Stimulated activated effector memory CD8-positive, alpha-beta T cell treated with anti-CD3 and anti-CD28 coated beads, Interleukin-12 subunit alpha, Interleukin-12 subunit beta, amount 100 ng/mL, for 72 hours (primary cell): ENCODE results near the gene STX4.

Source experiments
- ATAC-seq: fragments of 150-1000 bp; cut with Tn5 transposase; 2 replicates; pipeline ENCODE4 v1.10.0; 2021
- DNase-seq, 2 donors: peaks; one replicate each; pipeline ENCODE4 v3.0.0; 2021 to 2022; ENCODE audit warnings: low spot score in 2 of 2
- H3K27ac Mint-ChIP-seq: one replicate; pipeline ENCODE4 v1.8.0; 2022; ENCODE audit warnings: mild to moderate bottlenecking, mixed read lengths
- H3K36me3 Mint-ChIP-seq: one replicate; pipeline ENCODE4 v1.8.0; 2022; ENCODE audit warnings: mild to moderate bottlenecking, mixed read lengths
- H3K4me1 Mint-ChIP-seq: one replicate; pipeline ENCODE4 v1.8.0; 2022; ENCODE audit warnings: mixed read lengths
- H3K4me3 Mint-ChIP-seq: one replicate; pipeline ENCODE4 v1.8.0; 2022; ENCODE audit warnings: mild to moderate bottlenecking, mixed read lengths
- H3K9me3 Mint-ChIP-seq: one replicate; pipeline ENCODE4 v1.8.0; 2022; ENCODE audit warnings: mixed read lengths

The STX4 gene

DNA sequence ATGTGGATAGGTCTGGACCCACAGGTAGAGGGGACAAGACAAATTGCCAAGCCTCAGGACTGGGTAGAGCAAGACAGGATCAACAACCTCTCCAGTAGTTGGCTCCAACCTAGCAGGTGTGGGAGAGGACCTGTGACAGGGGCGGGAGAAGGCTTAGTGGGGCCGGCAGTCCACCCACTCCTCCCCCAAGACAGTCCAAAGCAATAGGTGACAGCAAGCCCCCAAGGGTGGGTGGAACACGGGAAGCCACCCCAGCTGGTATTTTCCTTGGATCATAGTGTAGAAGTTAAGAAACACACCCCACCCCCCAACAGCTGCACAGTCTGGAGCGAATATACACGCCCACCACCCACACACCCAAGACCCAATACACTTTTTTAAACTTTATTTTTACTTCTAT, 4.1 kb upstream of the STX4 start:
- Mint-ChIP-seq H3K9me3 (no peaks in the 10 kb centered on the region), H3K36me3 (peaks cover 19% of the 10 kb centered on the region), H3K4me3 (no peak overlapping the region), H3K27ac (no peak overlapping the region), H3K4me1 (peaks cover 8% of the 10 kb centered on the region)
- DNase-seq (no peak), ATAC-seq (no peak)

DNA sequence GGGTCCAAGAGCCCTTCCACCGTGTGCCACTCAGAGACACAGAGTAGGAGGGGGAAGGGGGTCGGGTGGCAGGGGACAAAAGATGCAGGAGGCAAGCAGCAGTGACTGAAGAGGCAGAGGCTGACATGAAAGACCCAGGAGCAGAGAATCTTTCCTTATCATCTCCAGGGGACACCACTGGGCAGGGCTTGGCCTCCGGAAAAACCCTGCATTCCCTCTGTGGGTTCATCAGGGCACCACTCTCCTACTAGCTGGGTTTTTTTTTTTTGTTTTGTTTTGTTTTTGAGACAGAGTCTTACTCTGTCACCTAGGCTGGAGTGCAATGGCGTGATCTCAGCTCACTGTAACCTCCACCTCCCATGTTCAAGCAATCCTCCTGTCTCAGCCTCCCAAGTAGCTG, 2.1 kb upstream of the STX4 start:
- Mint-ChIP-seq H3K27ac (peak overlapping the region; percentile 95), H3K36me3 (peaks cover 38% of the 10 kb centered on the region), H3K4me3 (no peak overlapping the region), H3K9me3 (no peaks in the 10 kb centered on the region), H3K4me1 (peaks cover 18% of the 10 kb centered on the region)
- no peak for DNase-seq
- ATAC-seq: no peak

DNA sequence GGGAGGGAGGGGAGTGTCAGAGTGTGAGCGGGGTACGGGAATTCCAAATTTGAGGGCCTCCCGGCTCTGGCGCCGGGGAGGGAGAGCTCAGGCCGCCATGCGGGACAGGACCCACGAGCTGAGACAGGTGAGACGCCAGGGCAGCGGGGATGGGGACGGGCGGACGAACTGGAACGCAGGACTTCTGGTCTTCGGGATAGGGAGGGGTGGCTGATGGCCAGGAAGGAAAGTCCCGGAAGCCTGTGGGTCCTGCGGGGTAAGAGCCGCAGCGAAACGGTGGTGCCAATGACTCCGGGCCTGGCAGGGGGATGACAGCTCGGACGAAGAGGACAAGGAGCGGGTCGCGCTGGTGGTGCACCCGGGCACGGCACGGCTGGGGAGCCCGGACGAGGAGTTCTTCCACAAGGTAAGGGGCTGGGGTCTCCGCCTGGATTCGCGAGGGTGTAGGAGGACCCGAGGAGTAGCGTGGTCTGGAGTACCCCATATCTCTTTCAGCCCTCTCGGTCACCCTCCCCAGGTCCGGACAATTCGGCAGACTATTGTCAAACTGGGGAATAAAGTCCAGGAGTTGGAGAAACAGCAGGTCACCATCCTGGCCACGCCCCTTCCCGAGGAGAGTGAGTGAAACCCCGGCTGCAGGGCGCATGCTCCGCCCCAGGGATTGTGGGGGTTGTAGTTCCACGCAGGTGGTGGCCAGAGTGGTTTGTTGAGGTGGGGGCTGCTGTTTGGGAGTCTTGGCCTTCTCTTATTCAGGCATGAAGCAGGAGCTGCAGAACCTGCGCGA, 543 bp downstream of the STX4 start:
- no peaks in the 10 kb centered on the region for H3K9me3 Mint-ChIP-seq
- ATAC-seq (peak; percentile 54), DNase-seq (peak; percentile 75 to 94)
- H3K36me3 Mint-ChIP-seq: peaks cover 63% of the 10 kb centered on the region
- H3K4me1 Mint-ChIP-seq: peaks cover 24% of the 10 kb centered on the region
- peak overlapping the region; percentile 95 for H3K27ac Mint-ChIP-seq
- H3K4me3 Mint-ChIP-seq: peak overlapping the region; percentile 98

DNA sequence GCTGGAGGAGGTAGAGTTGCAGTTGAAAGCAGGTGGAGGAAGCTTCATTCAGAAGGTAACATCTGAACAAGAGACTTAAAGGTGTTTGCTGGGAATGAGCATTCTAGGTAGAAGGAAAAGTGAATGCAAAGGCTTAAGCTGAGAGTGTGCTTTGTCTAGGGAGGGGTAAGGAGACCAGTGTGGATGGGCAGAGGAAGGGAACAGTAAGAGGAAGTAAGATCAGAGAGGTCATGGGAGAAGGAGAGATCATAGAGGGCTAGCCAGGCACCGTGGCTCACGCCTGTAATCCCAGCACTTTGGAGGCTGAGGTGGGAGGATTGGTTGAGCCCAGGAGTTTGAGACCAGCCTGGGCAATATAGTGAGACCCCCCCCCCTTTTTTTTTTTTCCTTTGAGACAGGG, 3.3 kb downstream of the STX4 start:
- Mint-ChIP-seq H3K27ac (peak overlapping the region; percentile 44), H3K36me3 (peaks cover 90% of the 10 kb centered on the region), H3K4me3 (no peak overlapping the region), H3K9me3 (no peaks in the 10 kb centered on the region), H3K4me1 (peaks cover 24% of the 10 kb centered on the region)
- ATAC-seq (no peak), DNase-seq (no peak)

DNA sequence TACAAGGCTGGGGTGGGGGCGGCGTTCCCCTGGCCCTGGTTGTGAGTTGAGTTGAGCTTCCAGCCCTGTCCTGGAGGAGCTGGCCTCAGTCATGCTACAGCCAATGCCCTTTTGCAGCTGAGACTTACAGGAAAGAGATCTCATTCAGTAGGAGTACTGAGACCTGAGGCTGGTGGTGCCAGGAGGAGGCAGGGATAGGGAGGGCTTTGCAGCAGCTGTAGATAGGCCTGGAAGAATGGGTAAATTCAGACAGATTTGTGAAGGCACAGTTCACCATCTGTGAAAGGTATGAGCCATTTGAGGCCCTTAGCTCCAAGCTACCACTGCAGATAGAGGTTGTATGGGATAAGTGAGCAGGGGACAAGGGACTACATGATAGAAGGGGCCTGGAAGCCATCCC, 5.6 kb downstream of the STX4 start:
- peaks cover 95% of the 10 kb centered on the region for H3K36me3 Mint-ChIP-seq
- peaks cover 19% of the 10 kb centered on the region for H3K4me1 Mint-ChIP-seq
- H3K9me3 Mint-ChIP-seq: no peaks in the 10 kb centered on the region
- ATAC-seq (no peak), DNase-seq (no peak)
- H3K27ac Mint-ChIP-seq: peak overlapping the region; percentile 63
- H3K4me3 Mint-ChIP-seq: no peak overlapping the region

DNA sequence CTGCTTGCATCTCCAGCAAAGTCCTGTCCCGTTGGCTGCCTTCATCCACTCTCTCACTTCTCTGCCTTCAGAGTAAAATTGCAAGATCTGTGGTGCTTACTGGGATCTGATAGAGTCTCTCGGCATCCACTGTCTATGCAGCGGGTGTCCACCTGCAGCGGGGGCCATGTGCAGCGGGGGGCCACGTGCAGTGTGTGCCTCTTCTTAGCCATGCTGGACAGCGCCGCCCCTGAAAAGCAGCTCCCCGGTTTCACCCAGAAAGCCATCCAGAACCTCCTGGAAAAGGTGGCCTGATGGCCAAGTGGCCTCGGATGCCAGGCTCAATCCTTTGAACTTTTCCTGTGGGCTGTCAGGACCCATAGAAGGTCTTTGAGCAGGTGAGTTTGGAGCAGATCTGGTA, 9.5 kb downstream of the STX4 start:
- DNase-seq (no peak), ATAC-seq (no peak)
- Mint-ChIP-seq H3K4me3 (no peak overlapping the region), H3K9me3 (no peaks in the 10 kb centered on the region), H3K4me1 (no peaks in the 10 kb centered on the region), H3K36me3 (peaks cover 59% of the 10 kb centered on the region), H3K27ac (no peak overlapping the region)

DNA sequence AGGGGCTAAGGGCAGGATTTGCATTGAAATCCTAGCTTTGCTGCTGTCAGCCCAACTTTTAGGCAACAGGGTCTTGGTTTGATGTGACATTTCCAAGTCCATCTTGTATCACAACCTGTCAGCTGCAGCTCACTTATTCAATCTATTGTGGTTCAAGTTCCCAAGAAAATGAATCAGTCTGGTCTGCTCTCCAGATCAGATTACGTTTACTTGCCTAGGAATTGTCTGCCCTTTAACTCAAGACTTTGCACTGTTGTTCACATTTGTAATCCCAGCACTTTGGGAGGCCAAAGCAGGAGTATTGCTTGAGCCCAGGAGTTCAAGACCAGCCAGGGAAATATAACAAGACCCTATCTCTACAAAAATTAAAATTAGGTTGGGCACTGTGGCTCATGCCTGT, 10.0 kb downstream of the STX4 start:
- H3K4me1 Mint-ChIP-seq: no peaks in the 10 kb centered on the region
- DNase-seq (no peak), ATAC-seq (no peak)
- no peaks in the 10 kb centered on the region for H3K9me3 Mint-ChIP-seq
- H3K27ac Mint-ChIP-seq: no peak overlapping the region
- H3K36me3 Mint-ChIP-seq: peaks cover 55% of the 10 kb centered on the region
- H3K4me3 Mint-ChIP-seq: no peak overlapping the region

DNA sequence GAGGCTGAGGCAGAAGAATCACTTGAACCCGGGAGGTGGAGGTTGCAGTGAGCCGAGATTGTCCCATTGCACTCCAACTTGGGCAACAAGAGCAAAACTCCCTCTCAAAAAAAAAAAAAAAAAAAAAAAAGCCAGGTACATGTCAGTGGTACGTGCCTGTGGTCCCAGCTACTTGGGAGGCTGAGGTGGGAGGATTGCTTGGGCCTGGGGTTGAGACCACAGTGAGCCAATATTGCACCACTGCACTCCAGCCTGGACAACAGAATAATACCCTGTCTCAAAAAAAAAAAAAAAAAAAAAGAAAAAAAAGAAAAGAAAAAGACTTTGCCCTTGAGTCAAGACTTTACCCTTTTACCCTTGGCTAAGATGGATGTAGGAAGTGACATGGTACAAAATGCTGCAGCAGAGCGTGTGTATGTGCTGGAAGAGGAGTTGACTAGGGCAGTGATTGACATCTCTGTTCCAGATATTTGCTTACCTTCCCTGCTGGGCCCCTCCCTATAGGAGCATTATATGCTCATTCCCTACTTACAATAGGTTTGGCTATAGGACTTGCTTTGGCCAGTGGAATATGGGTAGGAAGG, 10.6 kb downstream of the STX4 start:
- no peaks in the 10 kb centered on the region for H3K4me1 Mint-ChIP-seq
- H3K27ac Mint-ChIP-seq: no peak overlapping the region
- no peak for DNase-seq
- H3K9me3 Mint-ChIP-seq: no peaks in the 10 kb centered on the region
- no peak overlapping the region for H3K4me3 Mint-ChIP-seq
- peaks cover 48% of the 10 kb centered on the region for H3K36me3 Mint-ChIP-seq
- no peak for ATAC-seq

DNA sequence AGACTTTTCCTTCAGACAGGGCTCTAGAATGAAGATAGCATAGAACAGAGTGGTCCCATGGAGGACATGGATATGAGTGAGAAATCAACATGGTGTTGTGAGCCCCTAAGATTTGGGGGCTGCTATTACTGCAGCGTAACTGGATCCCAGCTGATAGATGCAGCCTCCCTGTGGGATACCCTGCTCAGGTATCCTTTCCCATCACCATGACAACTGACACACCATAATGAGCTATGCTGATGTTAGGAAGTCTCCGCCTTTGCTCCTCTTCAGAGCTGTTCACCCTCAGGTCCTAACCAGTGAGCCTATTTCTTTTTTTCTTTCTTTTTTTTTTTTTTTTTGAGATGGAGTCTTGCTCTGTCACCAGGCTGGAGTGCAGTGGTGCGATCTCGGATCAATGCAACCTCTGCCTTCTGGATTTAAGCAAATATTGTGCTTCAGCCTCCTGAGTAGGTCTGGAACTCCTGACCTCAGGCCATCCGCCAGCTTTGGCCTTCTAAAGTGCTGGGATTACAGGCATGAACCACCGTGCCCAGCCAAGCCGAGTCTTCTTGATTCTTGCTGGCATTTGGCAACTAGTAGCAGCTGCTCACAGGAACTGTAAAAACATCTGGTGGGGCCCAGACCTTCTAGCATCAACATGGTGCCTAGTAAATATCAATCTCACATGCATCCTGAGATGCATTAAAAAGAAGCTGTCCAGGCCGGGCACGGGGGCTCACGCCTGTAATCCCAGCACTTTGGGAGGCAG, 17.1 kb downstream of the STX4 start:
- H3K4me1 Mint-ChIP-seq: peaks cover 10% of the 10 kb centered on the region
- H3K4me3 Mint-ChIP-seq: no peak overlapping the region
- DNase-seq (no peak), ATAC-seq (no peak)
- no peak overlapping the region for H3K27ac Mint-ChIP-seq
- H3K36me3 Mint-ChIP-seq: no peaks in the 10 kb centered on the region
- H3K9me3 Mint-ChIP-seq: no peaks in the 10 kb centered on the region

DNA sequence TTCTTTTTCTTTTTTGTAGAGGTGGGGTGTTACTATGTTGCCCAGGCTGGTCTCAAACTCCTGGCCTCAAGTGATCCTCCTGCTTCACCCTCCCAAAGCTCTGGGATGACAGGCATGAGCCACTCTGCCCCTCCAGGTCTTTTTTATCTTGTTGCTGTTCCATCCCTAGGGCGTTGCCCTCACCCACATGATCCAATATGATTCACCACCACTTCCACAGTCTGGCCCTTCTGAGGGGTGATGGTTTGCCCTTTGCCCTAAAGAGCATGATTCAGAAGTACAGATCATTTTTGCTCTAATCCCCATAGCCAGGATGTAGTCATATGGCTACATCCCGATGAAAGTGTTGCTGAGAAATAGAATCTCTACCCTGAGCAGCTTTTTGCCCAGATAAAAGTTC, 18.8 kb downstream of the STX4 start:
- H3K9me3 Mint-ChIP-seq: no peaks in the 10 kb centered on the region
- H3K27ac Mint-ChIP-seq: no peak overlapping the region
- H3K36me3 Mint-ChIP-seq: peaks cover 16% of the 10 kb centered on the region
- H3K4me1 Mint-ChIP-seq: peaks cover 10% of the 10 kb centered on the region
- H3K4me3 Mint-ChIP-seq: no peak overlapping the region
- DNase-seq (no peak), ATAC-seq (peak; percentile 88)

DNA sequence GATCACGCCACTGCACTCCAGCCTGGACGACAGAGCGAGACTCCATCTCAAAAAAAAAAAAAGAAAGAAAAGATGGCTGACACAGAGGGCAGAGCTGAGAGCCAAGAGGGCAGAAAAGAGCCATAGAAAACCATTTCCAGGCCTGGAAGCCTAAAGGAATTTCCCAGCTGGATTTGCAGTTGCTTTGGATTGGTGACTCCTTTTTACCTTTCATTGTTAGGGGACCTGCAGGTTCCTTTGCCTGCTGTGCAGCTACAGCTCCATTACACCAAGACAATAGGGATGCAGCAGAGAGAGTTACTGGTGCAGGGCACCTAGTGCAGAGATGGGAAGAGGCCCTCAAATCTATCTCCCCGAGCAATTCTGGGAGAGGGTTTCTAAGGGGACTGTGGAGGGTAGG, 22.3 kb downstream of the STX4 start:
- H3K27ac Mint-ChIP-seq: no peak overlapping the region
- peaks cover 17% of the 10 kb centered on the region for H3K4me1 Mint-ChIP-seq
- DNase-seq (no peak), ATAC-seq (no peak)
- peaks cover 41% of the 10 kb centered on the region for H3K36me3 Mint-ChIP-seq
- H3K9me3 Mint-ChIP-seq: no peaks in the 10 kb centered on the region
- H3K4me3 Mint-ChIP-seq: no peak overlapping the region

DNA sequence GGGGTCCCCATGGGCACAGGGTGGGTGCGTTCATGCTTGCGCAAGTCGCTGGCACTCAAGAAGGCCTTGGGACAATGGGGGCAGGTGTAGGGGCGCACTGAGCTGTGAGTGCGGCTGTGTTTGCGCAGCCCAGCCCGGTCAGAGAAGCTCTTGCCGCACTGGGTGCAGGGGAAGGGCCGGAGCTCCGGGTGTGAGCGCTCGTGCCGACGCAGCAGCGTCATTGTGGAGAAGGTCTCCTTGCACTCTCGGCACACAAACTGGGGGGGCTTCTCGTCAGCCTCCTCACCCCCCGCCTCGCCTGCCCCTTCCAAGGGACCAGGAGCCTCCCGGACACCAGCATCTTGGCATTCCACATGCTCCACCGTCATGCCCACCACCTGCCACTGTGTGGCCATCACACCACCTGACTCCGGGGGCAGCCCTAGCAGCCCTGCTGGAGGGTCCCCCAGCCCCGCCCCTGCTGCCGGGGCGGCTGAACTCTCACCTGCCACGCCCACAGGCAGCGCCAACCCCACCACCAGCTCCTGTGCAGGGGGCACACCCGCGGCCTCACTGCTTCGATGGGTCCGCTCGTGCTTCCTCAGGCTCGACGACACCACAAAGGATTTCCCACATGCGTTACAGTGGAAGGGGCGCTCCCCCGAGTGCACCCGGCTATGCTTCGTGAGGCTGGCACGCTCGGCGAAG, 27.9 kb downstream of the STX4 start:
- ATAC-seq (no peak), DNase-seq (no peak)
- Mint-ChIP-seq H3K4me1 (peaks cover 52% of the 10 kb centered on the region), H3K4me3 (no peak overlapping the region), H3K36me3 (peaks cover 79% of the 10 kb centered on the region), H3K9me3 (no peaks in the 10 kb centered on the region), H3K27ac (no peak overlapping the region)

DNA sequence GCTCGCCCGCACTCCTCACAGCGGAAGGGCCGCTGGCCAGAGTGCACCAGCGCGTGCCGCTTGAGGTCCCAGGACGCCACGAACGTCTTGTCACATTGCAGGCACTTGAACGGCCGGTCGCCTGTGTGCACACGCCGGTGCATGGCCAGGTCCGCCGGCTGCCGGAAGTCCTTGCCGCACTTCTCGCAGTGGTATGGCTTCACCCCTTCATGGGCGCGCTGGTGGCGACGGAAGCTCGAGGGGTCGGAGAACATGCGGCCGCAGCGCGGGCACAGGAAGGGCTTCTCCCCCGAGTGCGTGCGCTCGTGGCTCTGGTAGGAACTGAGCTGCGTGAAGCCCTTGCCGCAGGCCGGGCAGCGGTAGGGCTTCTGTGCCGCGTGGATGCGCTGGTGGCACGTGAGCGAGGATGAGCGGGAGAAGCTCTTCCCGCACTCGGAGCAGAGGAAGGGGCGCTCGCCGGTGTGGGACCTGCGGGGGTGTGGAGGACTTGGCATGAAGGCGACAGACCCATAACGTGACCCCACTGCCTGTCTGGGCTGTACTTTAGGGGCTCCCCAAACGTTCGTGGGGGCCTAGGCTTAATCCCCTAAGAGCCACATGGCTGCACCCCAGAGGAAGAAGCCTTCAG, 28.6 kb downstream of the STX4 start:
- Mint-ChIP-seq H3K36me3 (peaks cover 74% of the 10 kb centered on the region), H3K4me1 (peaks cover 59% of the 10 kb centered on the region), H3K4me3 (no peak overlapping the region), H3K9me3 (no peaks in the 10 kb centered on the region), H3K27ac (no peak overlapping the region)
- ATAC-seq (no peak), DNase-seq (no peak)

DNA sequence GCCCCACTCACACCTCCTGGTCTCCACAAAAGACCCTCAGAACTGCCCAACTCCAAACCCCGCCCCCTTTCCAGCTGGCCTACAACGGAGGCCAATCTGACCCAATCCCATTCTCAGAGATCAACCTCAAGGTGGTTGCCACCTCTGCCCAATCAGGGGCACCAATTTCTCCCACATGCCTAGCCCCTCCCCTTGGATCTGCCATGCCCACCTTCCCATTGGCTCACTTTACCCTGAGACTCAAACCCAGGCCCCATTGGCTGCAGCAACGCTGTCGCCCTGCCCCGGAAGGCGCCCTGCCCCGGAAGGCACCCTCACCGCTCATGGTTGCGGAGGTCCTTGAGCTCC, 30.1 kb downstream of the STX4 start:
- Mint-ChIP-seq H3K27ac (peak overlapping the region; percentile 91), H3K4me1 (peaks cover 66% of the 10 kb centered on the region), H3K9me3 (no peaks in the 10 kb centered on the region), H3K36me3 (peaks cover 63% of the 10 kb centered on the region), H3K4me3 (peak overlapping the region; percentile 71)
- ATAC-seq: no peak
- DNase-seq: no peak
